GM18505 (cell line): ENCODE data around the gene SPTB.
A peak's percentile ranks its signal among the peaks of the same experiment; 100 is the strongest.

Experiments
- ATAC-seq: cut with Tn5 transposase; IDR thresholded peaks from one replicate; pipeline ENCODE4 v1.9.1; 2021; ENCODE audit not compliant: unreplicated experiment
- POLR2A ChIP-seq: IDR thresholded peaks from 4 replicates; pipeline ENCODE4 v1.6.1; 2011; ENCODE audit warnings: borderline replicate concordance; ENCODE audit not compliant: insufficient read depth, insufficient read length; ENCODE audit errors: extremely low read depth

SPTB gene

GRCh38 chr14:64828071-64828470, 51.6 kb downstream of the SPTB start:
- TF ChIP-seq POLR2A = no peak
- no peak for ATAC-seq

DNA sequence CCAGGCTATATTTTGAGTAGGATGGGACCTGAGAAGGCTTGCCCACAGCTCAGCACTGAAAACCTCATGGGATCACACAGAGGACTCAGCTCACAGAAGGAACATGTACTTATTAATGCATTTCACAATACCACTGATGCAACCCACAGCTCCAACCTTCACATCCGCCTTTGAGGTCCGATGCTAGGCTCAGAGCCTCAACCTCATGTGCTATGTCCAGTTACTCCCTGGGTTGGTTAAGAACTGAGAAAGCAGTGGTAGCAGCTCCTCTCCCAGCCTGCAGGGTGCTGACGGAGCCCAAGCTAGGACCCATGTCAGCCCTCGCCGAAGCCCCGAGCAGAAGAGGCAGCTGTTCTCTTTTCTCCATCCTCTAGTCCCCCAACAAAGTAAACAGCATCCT, 52.9 kb downstream of the SPTB start:
- no peak for ATAC-seq

DNA sequence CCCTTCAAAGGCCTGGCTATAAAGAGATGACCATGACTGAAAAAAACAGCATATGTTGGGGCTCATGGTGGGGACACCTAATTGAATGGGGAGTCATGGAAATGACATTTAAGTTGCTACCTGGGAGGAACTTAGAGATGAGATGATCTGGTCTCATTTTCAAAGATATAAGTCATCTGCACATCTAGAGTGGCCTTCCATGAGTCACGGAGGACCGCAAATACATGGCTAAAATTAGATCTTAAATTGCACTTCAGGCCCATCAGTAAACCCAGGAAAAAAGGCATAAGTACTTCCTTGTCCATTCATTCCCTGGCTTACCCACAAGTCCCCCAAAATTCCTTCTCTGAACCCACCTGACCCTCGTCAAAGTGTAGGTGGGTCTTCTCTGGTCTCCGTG, 53.4 kb downstream of the SPTB start:
- no peak for TF ChIP-seq POLR2A
- ATAC-seq = no peak

More for the DNA sequence above, 52.9 kb downstream of the SPTB start:
- no peak for TF ChIP-seq POLR2A

- ATAC-seq = no peak
- no peak for TF ChIP-seq POLR2A
These were observed 54.2 kb downstream of the SPTB start for GRCh38 chr14:64825509-64825908.

DNA sequence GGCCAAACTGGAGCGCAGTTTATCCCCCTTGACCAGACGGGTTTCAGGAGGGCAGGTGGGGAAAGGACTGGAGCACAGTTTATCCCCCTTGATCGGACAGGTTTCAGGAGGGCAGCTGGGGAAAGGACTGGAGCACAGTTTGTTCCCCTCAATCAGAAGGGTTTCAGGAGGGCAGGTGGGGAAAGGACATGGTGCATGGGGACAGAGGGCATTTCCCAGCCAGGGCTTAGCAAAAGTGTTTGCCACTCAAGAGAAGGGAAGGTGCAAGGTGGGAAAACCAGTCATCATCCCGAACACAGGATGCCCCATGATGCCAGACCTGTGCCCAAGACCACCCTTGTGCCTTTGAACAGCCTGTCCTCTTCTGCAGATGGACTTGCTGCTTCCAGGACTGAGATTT, 54.7 kb downstream of the SPTB start:
- no peak for TF ChIP-seq POLR2A
- no peak for ATAC-seq

GRCh38 chr14:64824471-64824870, 55.2 kb downstream of the SPTB start:
- ATAC-seq = no peak
- no peak for TF ChIP-seq POLR2A

DNA sequence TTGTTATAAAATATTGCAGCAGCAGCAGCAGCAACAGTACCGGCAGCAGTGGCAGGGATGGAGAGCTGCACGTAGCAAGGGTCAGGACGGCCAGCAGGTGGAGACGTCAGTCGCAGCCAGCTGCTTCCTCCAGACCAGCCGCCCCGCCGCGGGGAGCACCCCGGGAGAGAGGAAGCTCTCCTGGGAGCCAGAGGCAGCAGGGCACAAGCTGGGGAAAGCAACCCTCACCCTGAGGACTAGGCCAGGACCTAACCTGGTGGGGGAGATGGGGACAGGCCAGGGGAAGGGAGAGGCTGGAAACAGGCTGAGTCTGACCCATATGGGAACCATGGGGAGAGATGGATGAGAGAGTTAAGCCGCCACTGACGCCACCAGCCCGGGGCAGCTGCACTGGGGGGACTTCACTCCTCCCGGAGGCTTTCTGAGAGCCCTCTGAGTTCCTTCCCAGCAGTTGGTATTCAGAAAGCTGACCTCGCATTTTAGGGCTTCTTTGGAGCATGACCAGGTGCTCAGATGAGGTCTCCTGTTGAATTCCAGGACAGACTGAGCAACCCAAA, 56.3 kb downstream of the SPTB start:
- ATAC-seq = peak; percentile 62
- no peak for TF ChIP-seq POLR2A

DNA sequence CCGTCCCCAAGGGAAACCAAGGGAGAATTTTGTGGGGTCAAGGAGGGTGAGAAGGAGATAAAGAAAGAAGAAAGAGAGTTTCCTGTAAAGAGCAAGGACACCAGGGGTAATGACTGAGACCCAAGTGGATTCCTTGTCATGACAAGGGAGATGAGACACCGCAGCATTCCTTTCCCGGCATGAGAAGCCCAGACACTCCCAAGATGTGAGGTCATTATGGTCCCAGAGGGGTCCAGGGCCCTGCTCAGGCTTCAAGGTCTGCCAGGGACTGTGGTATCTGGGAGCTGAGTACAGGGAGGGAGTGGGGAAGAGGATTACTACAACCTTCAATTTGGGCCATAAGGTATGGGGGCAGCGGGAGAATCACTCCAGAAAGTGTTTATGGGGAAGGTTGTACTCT, 58.1 kb downstream of the SPTB start:
- no peak for TF ChIP-seq POLR2A
- no peak for ATAC-seq

GRCh38 chr14:64818151-64818550, 61.6 kb downstream of the SPTB start:
- TF ChIP-seq POLR2A = no peak
- no peak for ATAC-seq

GRCh38 chr14:64817631-64818030, 62.1 kb downstream of the SPTB start:
- no peak for TF ChIP-seq POLR2A
- ATAC-seq = no peak

GRCh38 chr14:64816221-64816783, 63.4 kb downstream of the SPTB start:
- no peak for TF ChIP-seq POLR2A
- ATAC-seq = no peak

- ATAC-seq = no peak
- TF ChIP-seq POLR2A = no peak
These were observed 64.5 kb downstream of the SPTB start for GRCh38 chr14:64815257-64815656.

DNA sequence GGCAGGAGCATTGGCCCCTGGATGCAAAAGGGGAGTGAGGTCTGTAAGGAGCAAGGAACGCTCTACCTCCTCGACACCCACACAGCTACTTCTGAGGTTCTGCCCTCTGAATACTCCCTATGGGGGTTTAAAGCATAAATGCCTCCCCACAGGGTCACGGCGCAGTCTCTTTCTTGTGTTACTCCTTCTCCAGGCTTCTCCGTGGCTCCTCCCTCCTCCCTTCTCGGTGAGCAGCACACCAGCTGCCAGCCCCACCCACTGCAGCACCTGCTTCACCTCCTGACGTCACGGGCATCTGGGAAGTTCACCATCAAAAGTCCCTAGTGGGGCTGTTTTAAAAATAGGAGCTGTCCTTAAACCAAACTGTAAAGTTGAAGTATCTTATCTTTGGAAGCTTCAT, 67.3 kb downstream of the SPTB start:
- no peak for TF ChIP-seq POLR2A
- no peak for ATAC-seq

DNA sequence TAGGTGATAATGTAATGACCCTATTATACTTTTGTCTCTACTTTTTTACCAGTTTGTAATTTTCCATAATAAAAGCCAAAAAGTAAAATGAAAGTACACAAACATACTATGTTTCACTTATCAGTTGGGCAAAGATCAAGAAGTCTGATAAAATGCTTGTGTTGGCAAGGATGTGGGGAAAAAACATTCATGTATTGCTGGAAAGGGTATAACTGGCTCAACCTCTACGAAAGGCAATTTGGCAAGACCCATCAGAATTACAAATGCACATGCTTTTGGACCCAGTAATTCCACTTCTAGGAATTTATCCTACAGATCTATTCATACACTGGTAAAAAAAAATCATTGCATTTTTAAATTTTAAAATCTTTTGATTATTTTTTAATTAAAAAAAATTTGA, 68.0 kb downstream of the SPTB start:
- no peak for ATAC-seq
- TF ChIP-seq POLR2A = no peak

DNA sequence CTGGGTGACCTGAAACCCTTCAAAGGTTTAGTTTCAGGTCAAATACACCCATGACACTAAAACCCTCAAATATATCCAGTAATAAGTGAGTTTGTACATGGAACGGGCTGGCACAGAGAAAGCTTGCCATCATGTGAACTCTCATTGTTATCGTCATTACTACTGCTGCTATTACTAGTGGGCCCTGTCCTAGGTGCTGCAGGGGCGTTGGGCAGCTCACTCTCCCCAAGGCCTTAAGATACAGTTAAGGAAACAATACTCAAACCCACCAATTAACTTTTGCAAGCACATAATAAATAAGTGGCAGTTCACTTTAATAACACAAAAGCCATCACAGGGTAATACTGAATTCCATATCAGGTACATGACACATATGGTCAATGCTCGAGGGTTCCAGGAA, 71.3 kb downstream of the SPTB start:
- TF ChIP-seq POLR2A = no peak
- ATAC-seq = no peak

DNA sequence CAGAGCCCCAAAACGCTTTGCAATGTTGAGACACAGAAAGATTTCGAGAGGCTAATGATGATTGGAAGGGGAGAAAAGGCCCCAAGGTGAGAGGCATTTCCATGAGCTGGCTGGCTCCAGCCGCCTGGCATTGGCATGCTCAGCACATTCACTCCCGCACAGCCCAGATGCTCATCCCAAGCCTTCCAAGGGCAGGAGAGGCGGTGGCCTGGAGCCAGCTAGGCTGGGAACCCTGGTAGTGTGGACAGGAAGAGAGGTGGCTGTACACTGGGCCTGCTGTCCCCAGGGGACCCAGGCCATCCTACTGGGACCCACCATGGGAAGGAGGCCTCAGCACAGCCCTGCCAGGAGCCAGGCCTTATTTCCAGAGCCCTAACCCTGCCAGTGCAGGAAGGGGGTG, 72.2 kb downstream of the SPTB start:
- no peak for ATAC-seq
- no peak for TF ChIP-seq POLR2A

- TF ChIP-seq POLR2A = no peak
- no peak for ATAC-seq
These were observed 72.7 kb downstream of the SPTB start for GRCh38 chr14:64806862-64807495.
